HL-60 (cell line): ENCODE results near the gene IL23R.

Source experiments
- DNase-seq, 2 experiments: peaks; one replicate each; pipeline ENCODE4 v3.0.0-alpha.2; 2010 to 2020; ENCODE audit warnings: low read depth in 1 of 2, low spot score in 1 of 2
- H3K27ac ChIP-seq: fragments of 250-450 bp; sonication (Bioruptor Pico); replicated peaks from 2 replicates; pipeline ENCODE4 v1.5.1; 2020; ENCODE audit warnings: mild to moderate bottlenecking, moderate library complexity
- H3K27me3 ChIP-seq: fragments of 250-450 bp; sonication (Bioruptor Pico); 2 replicates; pipeline ENCODE4 v1.5.1; 2021; ENCODE audit warnings: mild to moderate bottlenecking, moderate library complexity; ENCODE audit not compliant: insufficient read depth, poor library complexity, severe bottlenecking
- H3K4me3 ChIP-seq: replicated peaks from 2 replicates; pipeline ENCODE4 v1.5.1; 2011; ENCODE audit warnings: mild to moderate bottlenecking, control low read depth, low read length; ENCODE audit not compliant: insufficient read depth
- CTCF ChIP-seq: IDR thresholded peaks from one replicate; pipeline ENCODE4 v1.5.1; 2011; ENCODE audit warnings: low read length, control low read depth, inconsistent platforms; ENCODE audit not compliant: insufficient read depth
- GABPA ChIP-seq: IDR thresholded peaks from 2 replicates; pipeline ENCODE4 v1.6.1; 2012; ENCODE audit warnings: low read depth
- POLR2AphosphoS5 ChIP-seq: IDR thresholded peaks from 2 replicates; pipeline ENCODE4 v1.6.1; 2012; ENCODE audit warnings: low read depth
- REST ChIP-seq: IDR thresholded peaks from 2 replicates; pipeline ENCODE4 v1.6.1; 2012; ENCODE audit warnings: low read depth; ENCODE audit not compliant: insufficient replicate concordance
- SPI1 ChIP-seq: IDR thresholded peaks from 2 replicates; pipeline ENCODE4 v1.6.1; 2012; ENCODE audit warnings: low read depth, mild to moderate bottlenecking, borderline replicate concordance

Gene IL23R

GRCh38 chr1:67171574-67171955 is 5.3 kb downstream of the IL23R start:
- DNase-seq: no peak
- Histone ChIP-seq H3K27me3 (no peaks in the 10 kb centered on the region), H3K4me3 (no peak overlapping the region), H3K27ac (no peak overlapping the region)
- no peak for TF ChIP-seq POLR2AphosphoS5
- TF ChIP-seq GABPA: no peak
- TF ChIP-seq SPI1: no peak
- TF ChIP-seq REST: no peak
- no peak for TF ChIP-seq CTCF

GRCh38 chr1:67171978-67172377 is 5.7 kb downstream of the IL23R start:
- no peak overlapping the region for H3K27ac ChIP-seq
- no peak for DNase-seq

GRCh38 chr1:67173988-67174387 is 7.7 kb downstream of the IL23R start:
- Histone ChIP-seq H3K4me3 (no peak overlapping the region), H3K27me3 (no peaks in the 10 kb centered on the region), H3K27ac (no peak overlapping the region)
- TF ChIP-seq REST (no peak), POLR2AphosphoS5 (no peak), SPI1 (no peak), CTCF (no peak), GABPA (no peak)
- DNase-seq: no peak

More at GRCh38 chr1:67171978-67172377, 5.7 kb downstream of the IL23R start:
- TF ChIP-seq REST (no peak), SPI1 (no peak), CTCF (no peak), GABPA (no peak)
- H3K27me3 ChIP-seq: no peaks in the 10 kb centered on the region
- H3K4me3 ChIP-seq: no peak overlapping the region
